Eye (tissue), 1 donor: ENCODE data around the gene NFIL3.
A peak's percentile ranks its signal among the peaks of the same experiment; 100 is the strongest.

Experiments
- DNase-seq: peaks from one replicate; pipeline ENCODE4 v3.0.0-alpha.2; 2015

NFIL3 gene

GRCh38 chr9:91421971-91422757, 1.5 kb downstream of the NFIL3 start:
- DNase-seq: peak; percentile 82

- DNase-seq: peak; percentile 86
Observed at GRCh38 chr9:91421128-91421765, 2.4 kb downstream of the NFIL3 start.

- DNase-seq: no peak
Observed at GRCh38 chr9:91420501-91421127, 3.0 kb downstream of the NFIL3 start.

GRCh38 chr9:91419222-91420191, 4.1 kb downstream of the NFIL3 start:
- DNase-seq: peak; percentile 60

GRCh38 chr9:91418215-91418610, 5.4 kb downstream of the NFIL3 start:
- no peak for DNase-seq

- DNase-seq: peak; percentile 90
Observed at GRCh38 chr9:91417602-91418214, 5.9 kb downstream of the NFIL3 start.

- DNase-seq: peak; percentile 55
Observed at GRCh38 chr9:91416096-91416712, 7.4 kb downstream of the NFIL3 start.

- DNase-seq: no peak
Observed at GRCh38 chr9:91415290-91415689, 8.3 kb downstream of the NFIL3 start.

- DNase-seq: no peak
Observed at GRCh38 chr9:91412941-91413340, 10.7 kb downstream of the NFIL3 start.

- DNase-seq: no peak
Observed at GRCh38 chr9:91411096-91411771, 12.4 kb downstream of the NFIL3 start.

GRCh38 chr9:91410161-91410560, 13.5 kb downstream of the NFIL3 start:
- DNase-seq: no peak

- DNase-seq: no peak
Observed at GRCh38 chr9:91408475-91408874, 15.2 kb downstream of the NFIL3 start.

- DNase-seq: no peak
Observed at GRCh38 chr9:91407580-91408318, 15.9 kb downstream of the NFIL3 start.

- DNase-seq: no peak
Observed at GRCh38 chr9:91405343-91406077, 18.1 kb downstream of the NFIL3 start.

GRCh38 chr9:91403665-91404543, 19.7 kb downstream of the NFIL3 start:
- no peak for DNase-seq

GRCh38 chr9:91398926-91399325, 24.7 kb downstream of the NFIL3 start:
- DNase-seq: no peak

- DNase-seq: no peak
Observed at GRCh38 chr9:91395553-91396471, 27.8 kb downstream of the NFIL3 start.
